ENCODE results near the gene SEC22A.

SEC22A gene

GRCh38 chr3:123263941-123264340 is 62.2 kb downstream of the SEC22A start:
- no peak for TF ChIP-seq POLR2A (IDR thresholded peaks at IDR 0.05; ENCODE audit: low read length)
- no peak for TF ChIP-seq GATA1 (IDR thresholded peaks at IDR 0.05; ENCODE audit: low read depth, low read length)

GRCh38 chr3:123267821-123268220 is 66.1 kb downstream of the SEC22A start:
- no peak for TF ChIP-seq GATA1 (IDR thresholded peaks at IDR 0.05; ENCODE audit: low read depth, low read length)
- TF ChIP-seq POLR2A (IDR thresholded peaks at IDR 0.05; ENCODE audit: low read length): no peak
- peak; percentile 73 to 84 for DNase-seq

More at GRCh38 chr3:123263941-123264340, 62.2 kb downstream of the SEC22A start:
- no peak for DNase-seq

GRCh38 chr3:123270818-123271217 is 69.1 kb downstream of the SEC22A start:
- TF ChIP-seq GATA1 (IDR thresholded peaks at IDR 0.05; ENCODE audit: low read depth, low read length) (no peak), POLR2A (IDR thresholded peaks at IDR 0.05; ENCODE audit: low read length) (no peak)
- no peak for DNase-seq

DNA sequence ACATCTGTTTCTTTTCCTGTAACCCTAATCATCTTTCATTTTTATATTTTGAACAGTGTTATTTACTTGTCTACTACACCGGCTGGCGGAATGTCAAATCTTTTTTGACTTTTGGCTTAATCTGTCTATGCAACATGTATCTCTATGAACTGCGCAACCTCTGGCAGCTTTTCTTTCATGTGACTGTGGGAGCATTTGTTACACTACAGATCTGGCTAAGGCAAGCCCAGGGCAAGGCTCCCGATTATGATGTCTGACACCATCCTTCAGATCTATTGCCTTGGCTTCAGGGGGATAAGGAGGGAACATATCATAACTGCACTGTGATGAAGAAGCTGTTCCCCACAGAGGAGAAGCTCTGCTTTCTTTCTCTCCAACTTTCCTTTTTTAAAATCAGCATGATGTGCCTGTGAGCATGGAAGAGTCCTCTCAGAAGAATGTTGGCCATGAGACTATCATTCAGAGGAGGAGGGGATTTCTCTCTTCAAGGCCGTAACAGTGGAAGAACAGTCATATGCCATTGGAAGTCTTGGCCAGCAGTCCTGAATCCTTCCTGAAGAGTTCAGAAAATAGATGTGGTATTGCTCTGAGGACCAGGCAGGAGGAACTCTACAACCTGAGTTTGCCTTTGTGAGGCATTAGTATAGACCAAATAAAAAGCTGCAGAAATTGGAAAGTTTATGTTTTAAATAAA is 69.9 kb downstream of the SEC22A start:
- TF ChIP-seq POLR2A (IDR thresholded peaks at IDR 0.05; ENCODE audit: low read length) (no peak), GATA1 (IDR thresholded peaks at IDR 0.05; ENCODE audit: low read depth, low read length) (no peak)
- no peak for DNase-seq

DNA sequence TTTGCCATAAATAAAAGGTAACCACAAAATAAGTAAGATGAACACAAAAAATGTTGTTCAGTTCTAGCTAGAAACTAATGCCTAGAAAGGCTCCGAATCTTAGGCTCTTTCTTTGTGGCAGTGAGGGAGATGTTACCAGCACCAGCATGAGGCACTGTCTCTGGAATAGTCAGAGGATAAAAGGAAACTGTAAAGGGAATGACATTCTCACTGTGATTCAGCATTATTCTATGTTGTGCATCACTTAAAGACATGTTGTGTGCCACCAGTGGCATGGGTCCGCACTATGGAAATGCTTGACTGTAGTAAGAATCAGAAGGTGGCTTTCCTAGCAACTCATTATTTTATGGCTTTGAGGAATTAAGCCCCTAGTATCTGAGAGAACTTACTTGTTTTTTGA is 70.8 kb downstream of the SEC22A start:
- DNase-seq: peak in 1 of 2 experiments; percentile 14
- TF ChIP-seq POLR2A (IDR thresholded peaks at IDR 0.05; ENCODE audit: low read length) (no peak), GATA1 (IDR thresholded peaks at IDR 0.05; ENCODE audit: low read depth, low read length) (no peak)

- TF ChIP-seq GATA1 (IDR thresholded peaks at IDR 0.05; ENCODE audit: low read depth, low read length) (no peak), POLR2A (IDR thresholded peaks at IDR 0.05; ENCODE audit: low read length) (no peak)
- DNase-seq: no peak
Observed at GRCh38 chr3:123275691-123276090, 73.9 kb downstream of the SEC22A start.

GRCh38 chr3:123276346-123277006 is 74.7 kb downstream of the SEC22A start:
- TF ChIP-seq POLR2A (IDR thresholded peaks at IDR 0.05; ENCODE audit: low read length): no peak
- TF ChIP-seq GATA1 (IDR thresholded peaks at IDR 0.05; ENCODE audit: low read depth, low read length): no peak
- DNase-seq: no peak

DNA sequence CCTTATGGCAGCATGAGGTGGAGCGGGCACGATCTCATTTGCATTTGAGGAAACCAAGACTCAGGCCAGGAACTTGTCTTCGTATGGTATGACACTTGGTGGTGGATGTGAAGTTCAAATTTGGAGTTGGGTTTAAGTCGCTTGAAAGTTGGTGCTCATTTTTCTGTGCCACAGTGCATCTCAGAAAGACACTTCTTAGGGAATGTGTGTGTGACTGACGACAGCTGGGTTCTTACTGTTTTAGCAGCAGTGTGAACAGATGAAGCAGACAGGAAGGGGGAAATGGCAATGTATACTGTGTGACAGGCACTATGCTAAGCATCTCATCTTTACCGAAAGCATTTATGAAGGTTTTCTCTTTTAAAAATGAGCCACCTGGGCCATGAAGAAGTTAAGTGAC is 75.4 kb downstream of the SEC22A start:
- TF ChIP-seq GATA1 (IDR thresholded peaks at IDR 0.05; ENCODE audit: low read depth, low read length) (no peak), POLR2A (IDR thresholded peaks at IDR 0.05; ENCODE audit: low read length) (no peak)
- no peak for DNase-seq

DNA sequence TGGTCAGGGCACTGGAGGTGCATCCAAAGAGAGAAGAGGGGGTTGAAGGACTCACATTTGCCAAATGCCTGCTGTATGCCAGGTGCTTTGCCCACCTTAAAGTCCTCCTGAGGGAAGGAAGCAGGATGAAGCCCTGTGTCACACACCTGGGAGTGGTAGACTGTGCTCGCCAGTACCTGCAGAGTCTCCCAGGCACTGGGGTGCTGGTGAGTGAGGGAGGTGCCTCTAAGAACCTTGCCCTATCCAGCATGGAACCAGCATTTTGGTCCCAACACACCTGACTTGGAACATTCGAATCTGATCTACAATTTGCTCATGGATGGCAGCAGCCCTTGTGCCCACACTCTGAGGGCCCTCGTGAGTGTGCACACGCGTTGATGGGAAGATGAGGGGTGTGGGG is 76.7 kb downstream of the SEC22A start:
- TF ChIP-seq GATA1 (IDR thresholded peaks at IDR 0.05; ENCODE audit: low read depth, low read length) (no peak), POLR2A (IDR thresholded peaks at IDR 0.05; ENCODE audit: low read length) (no peak)
- DNase-seq: no peak

GRCh38 chr3:123279121-123279520 is 77.4 kb downstream of the SEC22A start:
- TF ChIP-seq GATA1 (IDR thresholded peaks at IDR 0.05; ENCODE audit: low read depth, low read length) (no peak), POLR2A (IDR thresholded peaks at IDR 0.05; ENCODE audit: low read length) (no peak)
- DNase-seq: no peak

DNA sequence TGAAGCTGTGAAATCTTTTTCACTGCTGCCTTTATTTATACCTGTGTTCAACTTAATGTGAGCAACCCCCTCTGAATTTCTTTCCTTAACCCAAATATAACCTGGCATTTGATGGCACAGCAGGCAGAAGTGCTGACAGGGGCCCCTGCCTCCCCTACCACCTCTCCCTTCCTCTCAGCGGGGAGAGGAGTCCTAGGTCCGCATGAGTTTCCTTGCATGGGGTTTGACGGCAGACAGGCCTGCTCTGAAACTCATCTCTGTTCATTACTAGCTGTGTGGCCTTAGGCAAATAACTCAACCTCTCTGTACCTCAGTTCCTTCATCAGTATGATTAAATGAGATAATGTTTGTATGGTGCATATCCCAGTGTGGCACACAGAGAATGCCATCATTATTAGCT is 79.7 kb downstream of the SEC22A start:
- DNase-seq: no peak
- TF ChIP-seq GATA1 (IDR thresholded peaks at IDR 0.05; ENCODE audit: low read depth, low read length): no peak
- TF ChIP-seq POLR2A (IDR thresholded peaks at IDR 0.05; ENCODE audit: low read length): no peak

- no peak for TF ChIP-seq GATA1 (IDR thresholded peaks at IDR 0.05; ENCODE audit: low read depth, low read length)
- TF ChIP-seq POLR2A (IDR thresholded peaks at IDR 0.05; ENCODE audit: low read length): no peak
Observed at GRCh38 chr3:123281929-123282328, 80.2 kb downstream of the SEC22A start.

DNA sequence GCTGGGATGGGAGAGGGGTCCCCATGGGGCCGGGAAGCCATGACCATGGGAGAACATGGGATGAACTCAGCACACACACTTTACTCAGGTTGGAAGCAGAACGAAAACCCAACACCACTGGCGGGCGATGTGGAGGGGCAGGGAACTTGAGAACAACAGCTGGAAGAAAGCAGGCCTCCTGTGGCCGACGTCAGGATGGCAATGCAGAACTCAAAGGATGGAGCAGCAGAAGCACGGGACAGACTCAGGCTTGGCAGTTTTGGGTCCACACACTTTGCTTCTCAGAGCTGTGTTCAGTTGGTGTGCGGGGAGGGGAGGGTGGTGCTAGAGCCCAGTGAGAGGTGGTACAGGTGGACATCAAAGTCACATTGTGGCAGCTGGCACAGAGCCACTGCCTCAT is 80.7 kb downstream of the SEC22A start:
- no peak for TF ChIP-seq POLR2A (IDR thresholded peaks at IDR 0.05; ENCODE audit: low read length)
- DNase-seq: no peak

More at GRCh38 chr3:123281929-123282328, 80.2 kb downstream of the SEC22A start:
- no peak for DNase-seq

DNA sequence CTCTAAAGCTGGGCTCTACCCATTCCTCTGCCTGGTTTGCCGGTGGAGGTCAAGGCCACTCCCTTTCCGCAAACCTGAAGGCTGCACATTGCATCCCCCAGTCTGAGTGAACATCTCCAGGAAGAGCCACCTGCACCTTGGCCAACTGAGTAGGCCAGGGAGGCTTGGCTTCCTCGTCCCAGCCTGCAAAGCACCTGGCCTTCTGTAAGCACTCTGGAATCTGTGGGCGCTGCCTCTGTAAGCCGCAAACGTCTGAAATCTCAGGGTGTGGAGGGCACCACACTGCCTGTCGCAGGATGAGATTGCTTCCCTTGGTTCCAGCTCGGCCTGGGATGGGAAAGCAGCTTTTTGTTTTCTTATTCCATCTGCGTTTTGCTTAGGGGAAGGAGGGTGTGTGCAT is 81.3 kb downstream of the SEC22A start:
- TF ChIP-seq GATA1 (IDR thresholded peaks at IDR 0.05; ENCODE audit: low read depth, low read length) (no peak), POLR2A (IDR thresholded peaks at IDR 0.05; ENCODE audit: low read length) (no peak)
- no peak for DNase-seq

Data from erythroblast (primary cell).